SU-DHL-6 (cell line): Measurements from ENCODE around the gene TLDC2.
A peak's percentile ranks its signal among the peaks of the same experiment; 100 is the strongest.

ENCODE experiments used
- H2AFZ ChIP-seq: fragments of 200-600 bp; sonication (generic); 2 replicates; pipeline ENCODE4 v1.6.1; 2014; ENCODE audit warnings: low read depth, mild to moderate bottlenecking, moderate library complexity, mixed read lengths, antibody characterized with exemption, low read length; ENCODE audit not compliant: severe bottlenecking
- H3F3A ChIP-seq: fragments of 200-600 bp; shearing (Covaris generic); 2 replicates; pipeline ENCODE4 v1.6.0; 2016; ENCODE audit warnings: antibody characterized with exemption, mild to moderate bottlenecking; ENCODE audit not compliant: insufficient read depth
- H3K27ac ChIP-seq: fragments of 200-600 bp; sonication (generic); 2 replicates; pipeline ENCODE4 v1.5.1; 2016; ENCODE audit warnings: low read depth, mild to moderate bottlenecking, low read length, moderate library complexity, mixed read lengths
- H3K27me3 ChIP-seq: fragments of 200-600 bp; sonication (generic), shearing (Covaris generic); 2 replicates; pipeline ENCODE4 v1.6.0; 2014; ENCODE audit warnings: mild to moderate bottlenecking, low read length
- H3K36me3 ChIP-seq: fragments of 200-600 bp; sonication (generic); 2 replicates; pipeline ENCODE4 v1.6.1; 2014; ENCODE audit warnings: mild to moderate bottlenecking, low read length, mixed read lengths
- H3K4me2 ChIP-seq: fragments of 300-600, 200-600 bp; shearing (Covaris generic), sonication (generic); 2 replicates; pipeline ENCODE4 v1.6.0; 2014; ENCODE audit warnings: low read length, low read depth, mild to moderate bottlenecking; ENCODE audit not compliant: poor library complexity, severe bottlenecking
- H3K4me3 ChIP-seq: fragments of 200-600 bp; sonication (generic); 2 replicates; pipeline ENCODE4 v1.5.1; 2014; ENCODE audit warnings: antibody characterized with exemption, low read length, mild to moderate bottlenecking, mixed read lengths; ENCODE audit not compliant: insufficient read depth, poor library complexity, severe bottlenecking
- H3K79me2 ChIP-seq: fragments of 200-600 bp; sonication (generic); 2 replicates; pipeline ENCODE4 v1.6.1; 2014; ENCODE audit warnings: mild to moderate bottlenecking, low read length, moderate library complexity; ENCODE audit not compliant: insufficient read depth
- H3K9ac ChIP-seq: fragments of 200-600 bp; sonication (generic); 2 replicates; pipeline ENCODE4 v1.7.0; 2014; ENCODE audit warnings: mild to moderate bottlenecking, low read length
- H3K9me2 ChIP-seq: fragments of 200-600 bp; sonication (generic); replicated peaks from 2 replicates; pipeline ENCODE4 v1.6.1; 2014; ENCODE audit warnings: low read length; ENCODE audit not compliant: insufficient read depth
- H3K9me3 ChIP-seq: fragments of 200-600 bp; sonication (generic); 2 replicates; pipeline ENCODE4 v1.6.1; 2014; ENCODE audit warnings: low read length, mixed read lengths; ENCODE audit not compliant: insufficient read depth
- H4K20me1 ChIP-seq: fragments of 200-600 bp; sonication (generic); 2 replicates; pipeline ENCODE4 v1.6.1; 2014; ENCODE audit warnings: low read depth, mild to moderate bottlenecking, antibody characterized with exemption, low read length, moderate library complexity, mixed read lengths
- CTCF ChIP-seq: fragments of 200-600 bp; sonication (generic); IDR thresholded peaks from one replicate; pipeline ENCODE4 v1.5.1; 2017; ENCODE audit warnings: antibody characterized with exemption, mild to moderate bottlenecking, low read length, moderate library complexity; ENCODE audit not compliant: insufficient read depth, poor library complexity, severe bottlenecking
- EZH2phosphoT487 ChIP-seq: fragments of 200-600 bp; sonication (generic), shearing (Covaris generic); conservative IDR thresholded peaks from 2 replicates; pipeline ENCODE4 v1.6.1; 2018; ENCODE audit warnings: mild to moderate bottlenecking, antibody characterized with exemption, low read length, moderate library complexity, mixed read lengths

The TLDC2 gene

GRCh38 chr20:36847710-36848040 lies 28.3 kb upstream of the TLDC2 start:
- H3K27ac ChIP-seq, result peak overlapping the region; percentile 99
- H4K20me1 ChIP-seq, result no peaks in the 10 kb centered on the region
- TF ChIP-seq EZH2phosphoT487 (no peak), CTCF (no peak)
- H2AFZ ChIP-seq, result no peak overlapping the region
- H3K4me3 ChIP-seq, result no peak overlapping the region
- no peaks in the 10 kb centered on the region for H3K9me2 ChIP-seq
- 0 out of 2 replicates have a peak, but pooled peaks cover 3% of the 10 kb centered on the region for H3K9me3 ChIP-seq
- H3K9ac ChIP-seq, result peak overlapping the region; percentile 65
- H3K4me2 ChIP-seq, result peak overlapping the region; percentile 69
- H3K79me2 ChIP-seq, result peaks cover 56% of the 10 kb centered on the region
- H3K36me3 ChIP-seq, result no peaks in the 10 kb centered on the region; the same call in 1 of the 2 replicates
- H3K27me3 ChIP-seq, result no peaks in the 10 kb centered on the region
- peaks cover 74% of the 10 kb centered on the region for H3F3A ChIP-seq

GRCh38 chr20:36848078-36848660 lies 27.8 kb upstream of the TLDC2 start:
- no peaks in the 10 kb centered on the region for H3K9me2 ChIP-seq
- H2AFZ ChIP-seq, result no peak overlapping the region
- H3K4me3 ChIP-seq, result no peak overlapping the region
- no peaks in the 10 kb centered on the region for H3K27me3 ChIP-seq
- peaks cover 69% of the 10 kb centered on the region for H3F3A ChIP-seq
- H4K20me1 ChIP-seq, result no peaks in the 10 kb centered on the region
- no peaks in the 10 kb centered on the region; the same call in 1 of the 2 replicates for H3K36me3 ChIP-seq
- peaks cover 55% of the 10 kb centered on the region for H3K79me2 ChIP-seq
- H3K4me2 ChIP-seq, result peak overlapping the region; percentile 69
- TF ChIP-seq EZH2phosphoT487, result no peak
- no peak for TF ChIP-seq CTCF
- H3K9me3 ChIP-seq, result 0 out of 2 replicates have a peak, but pooled peaks cover 3% of the 10 kb centered on the region
- H3K9ac ChIP-seq, result peak overlapping the region; percentile 65
- H3K27ac ChIP-seq, result peak overlapping the region; percentile 99

GRCh38 chr20:36848677-36849076 lies 27.3 kb upstream of the TLDC2 start:
- H2AFZ ChIP-seq, result no peak overlapping the region
- H3F3A ChIP-seq, result peaks cover 64% of the 10 kb centered on the region
- no peak overlapping the region for H3K4me3 ChIP-seq
- H3K9me2 ChIP-seq, result no peaks in the 10 kb centered on the region
- no peaks in the 10 kb centered on the region for H3K27me3 ChIP-seq
- H3K4me2 ChIP-seq, result peak overlapping the region; percentile 69
- no peaks in the 10 kb centered on the region; the same call in 1 of the 2 replicates for H3K36me3 ChIP-seq
- peak overlapping the region; percentile 65 for H3K9ac ChIP-seq
- 0 out of 2 replicates have a peak, but pooled peaks cover 3% of the 10 kb centered on the region for H3K9me3 ChIP-seq
- no peak for TF ChIP-seq CTCF
- TF ChIP-seq EZH2phosphoT487, result no peak
- H4K20me1 ChIP-seq, result no peaks in the 10 kb centered on the region
- H3K79me2 ChIP-seq, result peaks cover 60% of the 10 kb centered on the region
- peak overlapping the region; percentile 99 for H3K27ac ChIP-seq
